Epithelial cell of esophagus (primary cell): ENCODE results near the gene FILIP1L.

ENCODE experiments used
- DNase-seq: peaks from one replicate; pipeline ENCODE4 v3.0.0; 2010; ENCODE audit warnings: low read depth
- H3K4me3 ChIP-seq: 2 replicates; pipeline ENCODE4 v1.5.1; 2011; ENCODE audit warnings: mild to moderate bottlenecking, low read length, control low read depth
- TF ChIP-seq, protein P1 (sequence below): IDR thresholded peaks from 2 replicates; pipeline ENCODE4 v1.5.1; 2011; ENCODE audit warnings: low read depth, mild to moderate bottlenecking, low read length, control low read depth, inconsistent platforms; ENCODE audit not compliant: insufficient read depth; ENCODE audit errors: missing control alignments

The FILIP1L gene

GRCh38 chr3:99873269-99874102, 240.8 kb downstream of the FILIP1L start:
- peak overlapping the region; percentile 68 for H3K4me3 ChIP-seq
- TF ChIP-seq, protein P1, sequence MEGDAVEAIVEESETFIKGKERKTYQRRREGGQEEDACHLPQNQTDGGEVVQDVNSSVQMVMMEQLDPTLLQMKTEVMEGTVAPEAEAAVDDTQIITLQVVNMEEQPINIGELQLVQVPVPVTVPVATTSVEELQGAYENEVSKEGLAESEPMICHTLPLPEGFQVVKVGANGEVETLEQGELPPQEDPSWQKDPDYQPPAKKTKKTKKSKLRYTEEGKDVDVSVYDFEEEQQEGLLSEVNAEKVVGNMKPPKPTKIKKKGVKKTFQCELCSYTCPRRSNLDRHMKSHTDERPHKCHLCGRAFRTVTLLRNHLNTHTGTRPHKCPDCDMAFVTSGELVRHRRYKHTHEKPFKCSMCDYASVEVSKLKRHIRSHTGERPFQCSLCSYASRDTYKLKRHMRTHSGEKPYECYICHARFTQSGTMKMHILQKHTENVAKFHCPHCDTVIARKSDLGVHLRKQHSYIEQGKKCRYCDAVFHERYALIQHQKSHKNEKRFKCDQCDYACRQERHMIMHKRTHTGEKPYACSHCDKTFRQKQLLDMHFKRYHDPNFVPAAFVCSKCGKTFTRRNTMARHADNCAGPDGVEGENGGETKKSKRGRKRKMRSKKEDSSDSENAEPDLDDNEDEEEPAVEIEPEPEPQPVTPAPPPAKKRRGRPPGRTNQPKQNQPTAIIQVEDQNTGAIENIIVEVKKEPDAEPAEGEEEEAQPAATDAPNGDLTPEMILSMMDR = no peak
- no peak for DNase-seq

DNA sequence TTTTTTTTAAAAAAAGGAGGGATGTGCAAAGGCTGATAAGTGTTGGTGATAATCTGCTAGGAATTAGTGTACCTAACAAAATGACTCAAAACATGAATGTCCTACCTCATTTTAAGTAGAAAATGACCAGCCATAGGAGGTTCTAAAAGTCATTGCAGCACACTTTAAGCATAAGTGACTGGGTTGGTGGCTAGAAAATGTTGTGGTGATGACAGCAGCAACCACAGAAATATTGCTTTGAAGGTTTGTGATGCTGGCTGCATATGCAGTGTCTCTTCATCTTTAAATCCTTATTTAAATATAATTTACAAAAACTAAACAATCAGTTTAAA, 241.4 kb downstream of the FILIP1L start:
- no peak overlapping the region for H3K4me3 ChIP-seq
- no peak for DNase-seq
- TF ChIP-seq, protein P1 = no peak

DNA sequence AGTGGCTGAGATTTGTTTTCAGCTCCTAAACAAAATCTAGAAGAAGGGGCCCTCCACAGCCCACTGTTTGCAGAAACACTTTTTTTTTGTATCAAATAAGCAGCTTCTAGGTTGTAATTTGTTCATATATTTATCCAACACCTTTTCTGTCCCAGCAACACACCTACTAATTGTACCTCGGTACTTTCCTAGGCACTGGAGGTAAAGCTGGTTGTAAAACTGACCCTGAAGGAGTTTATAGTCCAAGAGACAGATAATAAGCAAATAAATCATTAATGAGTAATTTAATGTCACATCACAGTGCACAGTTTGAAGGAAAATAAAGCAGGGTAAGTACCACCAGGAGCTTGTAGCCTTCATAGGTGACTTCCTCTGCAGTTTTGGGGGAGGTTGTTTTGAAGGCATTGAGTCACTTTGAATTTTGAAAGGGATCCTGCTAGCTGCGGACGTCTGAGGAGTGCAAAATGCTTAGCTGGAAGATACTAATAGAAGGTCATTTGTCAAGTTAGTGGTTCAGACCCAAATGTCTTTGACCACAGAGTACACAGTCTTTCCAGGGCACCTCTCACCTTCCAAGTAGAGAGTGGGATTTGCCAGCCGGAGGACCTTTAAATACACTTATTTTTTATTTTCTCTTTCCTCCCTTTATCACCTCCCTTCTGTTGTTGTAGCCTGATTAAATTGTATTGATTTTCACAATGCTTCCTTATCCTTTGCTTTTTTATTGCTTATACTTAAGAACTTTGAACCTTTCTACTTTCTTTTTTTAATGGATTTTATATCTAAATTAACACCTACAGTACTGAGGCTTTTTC, 242.9 kb downstream of the FILIP1L start:
- H3K4me3 ChIP-seq = no peak overlapping the region
- TF ChIP-seq, protein P1 = no peak
- DNase-seq = no peak

DNA sequence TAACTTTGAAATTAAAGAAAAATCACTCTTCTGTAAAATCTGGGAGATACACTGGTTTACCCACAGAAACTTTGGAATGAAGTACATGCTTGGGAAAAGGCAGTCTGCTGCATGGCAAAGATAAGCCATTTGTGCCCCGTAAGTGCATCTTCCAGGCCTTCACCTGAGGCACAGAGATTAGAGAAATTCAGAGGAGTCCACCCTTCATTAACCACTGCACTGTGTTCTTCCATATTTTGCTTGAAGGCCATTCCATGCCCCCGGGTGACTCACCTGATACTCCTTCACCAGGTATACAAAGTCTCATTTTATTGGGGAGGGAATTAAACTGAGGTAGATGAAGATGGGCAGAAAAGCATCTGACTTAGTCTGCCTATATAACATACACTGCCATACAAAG, 243.6 kb downstream of the FILIP1L start:
- TF ChIP-seq, protein P1 = no peak
- no peak overlapping the region for H3K4me3 ChIP-seq
- DNase-seq = no peak

GRCh38 chr3:99869621-99870020, 244.7 kb downstream of the FILIP1L start:
- TF ChIP-seq, protein P1 = no peak
- DNase-seq = no peak
- H3K4me3 ChIP-seq = no peak overlapping the region

DNA sequence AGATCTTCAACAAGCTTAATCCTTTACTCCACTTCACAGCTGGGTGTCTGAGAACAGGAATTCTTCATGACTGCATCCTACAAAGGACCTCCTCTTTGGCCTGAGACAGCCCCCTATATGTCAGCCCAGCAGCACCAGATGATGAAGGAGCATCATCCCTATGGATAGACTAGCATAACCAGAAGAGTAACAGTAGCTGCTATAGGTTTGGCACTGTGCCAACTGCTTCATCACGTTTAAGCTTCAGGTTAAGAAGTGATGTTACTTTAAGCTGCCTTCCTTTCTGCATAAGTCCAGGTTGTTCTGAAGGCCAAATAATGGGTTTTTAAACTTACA, 246.0 kb downstream of the FILIP1L start:
- no peak overlapping the region for H3K4me3 ChIP-seq
- DNase-seq = peak; percentile 71
- TF ChIP-seq, protein P1 = no peak
